Activated CD4-positive, alpha-beta T cell treated with anti-CD3 and anti-CD28 coated beads, Interleukin-2, Interleukin-4, amounts not matched to agents 100 ng/mL and 50 ng/mL, durations not matched to agents 16 hours and 8 hours (primary cell): ENCODE results near the gene RREB1.

Experiments
- DNase-seq: peaks from one replicate; pipeline ENCODE4 v3.0.0-alpha.2; 2020; ENCODE audit warnings: low spot score

The RREB1 gene

GRCh38 chr6:7165002-7165889 lies 57.5 kb downstream of the RREB1 start:
- DNase-seq, result no peak

GRCh38 chr6:7165890-7166267 lies 58.1 kb downstream of the RREB1 start:
- no peak for DNase-seq

- no peak for DNase-seq
Observed at GRCh38 chr6:7166410-7167293, 58.9 kb downstream of the RREB1 start.

- DNase-seq, result no peak
Observed at GRCh38 chr6:7169296-7169721, 61.5 kb downstream of the RREB1 start.

- no peak for DNase-seq
Observed at GRCh38 chr6:7170117-7170732, 62.5 kb downstream of the RREB1 start.

- no peak for DNase-seq
Observed at GRCh38 chr6:7171119-7171518, 63.4 kb downstream of the RREB1 start.

GRCh38 chr6:7171733-7172132 lies 64.0 kb downstream of the RREB1 start:
- no peak for DNase-seq

GRCh38 chr6:7172649-7173048 lies 64.9 kb downstream of the RREB1 start:
- no peak for DNase-seq

- no peak for DNase-seq
Observed at GRCh38 chr6:7173843-7174503, 66.2 kb downstream of the RREB1 start.

- DNase-seq, result no peak
Observed at GRCh38 chr6:7175462-7175861, 67.7 kb downstream of the RREB1 start.

GRCh38 chr6:7176208-7176607 lies 68.4 kb downstream of the RREB1 start:
- no peak for DNase-seq

GRCh38 chr6:7178280-7178679 lies 70.5 kb downstream of the RREB1 start:
- no peak for DNase-seq

- no peak for DNase-seq
Observed at GRCh38 chr6:7180751-7181150, 73.0 kb downstream of the RREB1 start.

- DNase-seq, result no peak
Observed at GRCh38 chr6:7183707-7184106, 75.9 kb downstream of the RREB1 start.

GRCh38 chr6:7184502-7184901 lies 76.7 kb downstream of the RREB1 start:
- no peak for DNase-seq

- DNase-seq, result no peak
Observed at GRCh38 chr6:7185561-7185960, 77.8 kb downstream of the RREB1 start.

- peak; percentile 4 for DNase-seq
Observed at GRCh38 chr6:7188492-7188891, 80.7 kb downstream of the RREB1 start.

GRCh38 chr6:7189101-7189758 lies 81.5 kb downstream of the RREB1 start:
- no peak for DNase-seq

- no peak for DNase-seq
Observed at GRCh38 chr6:7190791-7191190, 83.0 kb downstream of the RREB1 start.

- DNase-seq, result no peak
Observed at GRCh38 chr6:7193122-7193521, 85.4 kb downstream of the RREB1 start.

GRCh38 chr6:7194657-7195056 lies 86.9 kb downstream of the RREB1 start:
- DNase-seq, result no peak
